ENCODE measurements around the gene HNF1A. TPM values are rescaled to one million over a fixed set of nuclear protein-coding genes. Genes with fewer than 3 reads are reported as not detected.

Gene HNF1A
- total and polyA plus RNA-seq, 2 donors (not counting 3 experiments of a cell fraction or from before 2014, with no cell fraction given) = not detected

DNA sequence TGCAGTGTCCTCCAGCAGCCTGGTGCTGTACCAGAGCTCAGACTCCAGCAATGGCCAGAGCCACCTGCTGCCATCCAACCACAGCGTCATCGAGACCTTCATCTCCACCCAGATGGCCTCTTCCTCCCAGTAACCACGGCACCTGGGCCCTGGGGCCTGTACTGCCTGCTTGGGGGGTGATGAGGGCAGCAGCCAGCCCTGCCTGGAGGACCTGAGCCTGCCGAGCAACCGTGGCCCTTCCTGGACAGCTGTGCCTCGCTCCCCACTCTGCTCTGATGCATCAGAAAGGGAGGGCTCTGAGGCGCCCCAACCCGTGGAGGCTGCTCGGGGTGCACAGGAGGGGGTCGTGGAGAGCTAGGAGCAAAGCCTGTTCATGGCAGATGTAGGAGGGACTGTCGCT is 22.7 kb downstream of the HNF1A start:
- FAIRE-seq (no peak), DNase-seq (ENCODE audit: low read depth, low spot score) (no peak)
- Histone ChIP-seq H3K27me3 (ENCODE audit: control insufficient read depth in 2 of 2, insufficient read depth in 2 of 2, low read length in 2 of 2) (no peaks in the 10 kb centered on the region), H3K4me3 (replicated peaks in 1 of 3; ENCODE audit: insufficient read depth in 1 of 3, low read depth in 1 of 3, low read length in 3 of 3) (no peak overlapping the region), H3K9ac (replicated peaks; ENCODE audit: extremely low read depth, insufficient read depth, low read length) (no peak overlapping the region), H3K9me1 (replicated peaks; ENCODE audit: control insufficient read depth, extremely low read depth, insufficient read depth, low read length) (no peaks in the 10 kb centered on the region), H2AFZ (ENCODE audit: low read depth, low read length) (no peak overlapping the region), H4K20me1 (replicated peaks; ENCODE audit: control insufficient read depth, extremely low read depth, insufficient read depth, low read length) (no peaks in the 10 kb centered on the region), H3K79me2 (ENCODE audit: control insufficient read depth, insufficient read depth, low read length) (no peaks in the 10 kb centered on the region), H3K4me1 (ENCODE audit: control insufficient read depth, extremely low read depth, insufficient read depth, low read length) (no peaks in the 10 kb centered on the region), H3K9me3 (replicated peaks; ENCODE audit: control insufficient read depth, insufficient read depth, low read length) (no peaks in the 10 kb centered on the region), H3K36me3 (ENCODE audit: control insufficient read depth in 2 of 2, extremely low read depth in 1 of 2, insufficient read depth in 2 of 2, low read length in 2 of 2) (peaks cover 3 to 15% of the 10 kb centered on the region in 2 experiments), H3K4me2 (ENCODE audit: insufficient read depth, low read length) (no peak overlapping the region), H3K27ac (ENCODE audit: insufficient read depth, low read depth, low read length) (no peak overlapping the region)
- no peak for TF ChIP-seq POLR2A (IDR thresholded peaks at IDR 0.05; ENCODE audit: low read depth, low read length)
- no peak for TF ChIP-seq POLR2AphosphoS5 (IDR thresholded peaks at IDR 0.05; ENCODE audit: insufficient read depth, low read depth, low read length)
- TF ChIP-seq EZH2 (IDR thresholded peaks at IDR 0.05; ENCODE audit: borderline replicate concordance, low read depth, low read length, severe bottlenecking) = no peak
- no peak for TF ChIP-seq GATA2 (IDR thresholded peaks at IDR 0.05; ENCODE audit: insufficient read depth, insufficient read length, low read depth, low read length)
- TF ChIP-seq, protein P1, sequence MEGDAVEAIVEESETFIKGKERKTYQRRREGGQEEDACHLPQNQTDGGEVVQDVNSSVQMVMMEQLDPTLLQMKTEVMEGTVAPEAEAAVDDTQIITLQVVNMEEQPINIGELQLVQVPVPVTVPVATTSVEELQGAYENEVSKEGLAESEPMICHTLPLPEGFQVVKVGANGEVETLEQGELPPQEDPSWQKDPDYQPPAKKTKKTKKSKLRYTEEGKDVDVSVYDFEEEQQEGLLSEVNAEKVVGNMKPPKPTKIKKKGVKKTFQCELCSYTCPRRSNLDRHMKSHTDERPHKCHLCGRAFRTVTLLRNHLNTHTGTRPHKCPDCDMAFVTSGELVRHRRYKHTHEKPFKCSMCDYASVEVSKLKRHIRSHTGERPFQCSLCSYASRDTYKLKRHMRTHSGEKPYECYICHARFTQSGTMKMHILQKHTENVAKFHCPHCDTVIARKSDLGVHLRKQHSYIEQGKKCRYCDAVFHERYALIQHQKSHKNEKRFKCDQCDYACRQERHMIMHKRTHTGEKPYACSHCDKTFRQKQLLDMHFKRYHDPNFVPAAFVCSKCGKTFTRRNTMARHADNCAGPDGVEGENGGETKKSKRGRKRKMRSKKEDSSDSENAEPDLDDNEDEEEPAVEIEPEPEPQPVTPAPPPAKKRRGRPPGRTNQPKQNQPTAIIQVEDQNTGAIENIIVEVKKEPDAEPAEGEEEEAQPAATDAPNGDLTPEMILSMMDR (IDR thresholded peaks at IDR 0.05; ENCODE audit: extremely low read depth in 1 of 2, insufficient read depth in 1 of 2, low read depth in 1 of 2, low read length in 2 of 2) = no peak
- TF ChIP-seq FOS (IDR thresholded peaks at IDR 0.05; ENCODE audit: borderline replicate concordance, insufficient read depth, low read length) = no peak
- TF ChIP-seq MYC (IDR thresholded peaks at IDR 0.05; ENCODE audit: low read depth, low read length) = no peak
- TF ChIP-seq JUN (IDR thresholded peaks at IDR 0.05; ENCODE audit: borderline replicate concordance, insufficient read depth, insufficient read length, low read depth) = no peak
- TF ChIP-seq, protein P2, sequence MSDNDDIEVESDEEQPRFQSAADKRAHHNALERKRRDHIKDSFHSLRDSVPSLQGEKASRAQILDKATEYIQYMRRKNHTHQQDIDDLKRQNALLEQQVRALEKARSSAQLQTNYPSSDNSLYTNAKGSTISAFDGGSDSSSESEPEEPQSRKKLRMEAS (IDR thresholded peaks at IDR 0.05; ENCODE audit: insufficient read depth, insufficient read length) = no peak
- ChIA-PET POLR2A (no interaction called here), CTCF (interaction anchor here (0.9 to 1.3 kb wide), 4 partner anchors 8 to 144 kb away, joined by 3 to 5 read pairs (median 4); no protein-coding TSS in a partner anchor)
- dilution Hi-C loops (cut with MboI; ENCODE audit: extremely low pct_ligation_motif_present, low sequenced_read_pairs) (no loop called here), intact Hi-C loops (cut with micrococcal nuclease) (no loop called here)
- BruUV-seq (replicated peaks) = no TSS peak

All from endothelial cell of umbilical vein (primary cell).